K562 (cell line): ENCODE results near the gene XIRP2. TPM values are rescaled to one million over a fixed set of nuclear protein-coding genes. Genes with fewer than 3 reads are reported as not detected.

ENCODE experiments used
- ATAC-seq: fragments of 200-7000 bp; cut with Tn5 transposase; 3 replicates; pipeline ENCODE4 v1.9.1; 2020; ENCODE audit warnings: moderate library complexity
- BruUV-seq: library from RNA; stranded (reverse); fragments of 400-500 nt; replicated peaks from 2 replicates; lab custom pipeline; 2021; lab: Mats Ljungman, UMichigan
- CTCF ChIA-PET: fragments of 300-600 bp; formaldehyde crosslinking; extraction: SDS; loops from one replicate; lab custom pipeline; 2021; ENCODE audit warnings: low intra/inter-chr PET ratio; lab: Yijun Ruan, JAX
- POLR2A ChIA-PET: fragments of 300-600, 350-650 bp; sonication (Branson Sonifier 250); formaldehyde crosslinking; extraction: SDS; loops from one replicate; lab custom pipeline; 2021; ENCODE audit warnings: antibody characterized with exemption, inconsistent platforms; lab: Yijun Ruan, JAX
- DNase-seq, 4 experiments: peaks; one replicate each; pipeline versions ENCODE4 v3.0.0 to v3.0.0-alpha.2; 2011 to 2018; ENCODE audit warnings: low spot score in 3 of 4, mixed read lengths in 3 of 4; ENCODE audit errors: extremely low read depth in 1 of 4
- FAIRE-seq: peaks from 2 replicates; lab custom pipeline; 2011; peaks lifted over from hg19 to GRCh38; lab: Jason Lieb, UNC
- H2AFZ ChIP-seq: 2 replicates; pipeline ENCODE4 v1.6.0; 2011; ENCODE audit warnings: low read depth, low read length, control low read depth, inconsistent platforms
- H3K27ac ChIP-seq: fragments of 200-600 bp; 3 replicates; pipeline ENCODE4 v1.8.0; 2011; ENCODE audit warnings: low read depth, mild to moderate bottlenecking, control low read depth, inconsistent platforms, low read length, moderate library complexity, mixed read lengths; ENCODE audit errors: extremely low read depth
- H3K27me3 ChIP-seq, 2 experiments: fragments of 300-600 bp in 1 of 2; 2 replicates in 1 of 2; 3 replicates in 1 of 2; pipeline versions ENCODE4 v1.6.0 to v1.8.0; 2011; ENCODE audit warnings: inconsistent platforms in 2 of 2, low read length in 2 of 2, mild to moderate bottlenecking in 1 of 2, mixed read lengths in 1 of 2, moderate library complexity in 1 of 2; ENCODE audit not compliant: control insufficient read depth in 2 of 2, insufficient read depth in 2 of 2
- H3K36me3 ChIP-seq: fragments of 300-600 bp; 3 replicates; pipeline ENCODE4 v1.8.0; 2011; ENCODE audit warnings: mild to moderate bottlenecking, low read length, inconsistent platforms; ENCODE audit not compliant: control insufficient read depth, insufficient read depth
- H3K4me1 ChIP-seq, 2 experiments: fragments of 200-600 bp in 1 of 2; replicated peaks in 1 of 2; 2 replicates in 1 of 2; 3 replicates in 1 of 2; pipeline versions ENCODE4 v1.5.1 to v1.8.0; 2011; ENCODE audit warnings: inconsistent platforms in 2 of 2, low read length in 2 of 2, mild to moderate bottlenecking in 1 of 2, mixed read lengths in 1 of 2, moderate library complexity in 1 of 2; ENCODE audit not compliant: control insufficient read depth in 2 of 2, insufficient read depth in 2 of 2
- H3K4me2 ChIP-seq: 2 replicates; pipeline ENCODE4 v1.6.1; 2011; ENCODE audit warnings: low read length, control low read depth, inconsistent platforms, mixed read lengths; ENCODE audit not compliant: insufficient read depth
- H3K4me3 ChIP-seq: fragments of 200-600 bp; sonication (generic), shearing (Covaris generic); 2 replicates; pipeline ENCODE4 v1.5.1; 2016; ENCODE audit warnings: control low read depth, inconsistent platforms
- H3K79me2 ChIP-seq: fragments of 200-600 bp; 3 replicates; pipeline ENCODE4 v1.8.0; 2011; ENCODE audit warnings: low read length, inconsistent platforms; ENCODE audit not compliant: control insufficient read depth, insufficient read depth
- H3K9ac ChIP-seq, 2 experiments: 2 replicates each; pipeline versions ENCODE4 v1.6.0 to v1.6.1; 2011; ENCODE audit warnings: low read depth in 2 of 2, low read length in 2 of 2, control low read depth in 1 of 2, inconsistent platforms in 1 of 2, mild to moderate bottlenecking in 1 of 2, mixed read lengths in 1 of 2; ENCODE audit not compliant: insufficient read depth in 1 of 2
- H3K9me1 ChIP-seq: one replicate; pipeline ENCODE4 v1.6.0; 2011; ENCODE audit warnings: inconsistent platforms, mild to moderate bottlenecking, low read length, moderate library complexity; ENCODE audit not compliant: control insufficient read depth, insufficient read depth
- H3K9me3 ChIP-seq: replicated peaks from 2 replicates; pipeline ENCODE4 v1.5.1; 2011; ENCODE audit warnings: low read depth, low read length, inconsistent platforms; ENCODE audit not compliant: control insufficient read depth, insufficient read depth
- H4K20me1 ChIP-seq: replicated peaks from 2 replicates; pipeline ENCODE4 v1.6.1; 2011; ENCODE audit warnings: low read length, inconsistent platforms, mixed read lengths; ENCODE audit not compliant: control insufficient read depth, insufficient read depth
- ASH1L ChIP-seq: fragments of 450-650 bp; IDR thresholded peaks from 2 replicates; pipeline ENCODE4 v1.6.1; 2018; ENCODE audit warnings: borderline replicate concordance, mild to moderate bottlenecking, low read depth; ENCODE audit not compliant: partially characterized antibody
- FIP1L1 ChIP-seq: fragments of 200-400 bp; formaldehyde crosslinking; IDR thresholded peaks from 2 replicates; pipeline ENCODE4 v1.6.1; 2018; ENCODE audit warnings: mild to moderate bottlenecking, low read depth, low read length; ENCODE audit not compliant: poor library complexity, severe bottlenecking
- GABPA ChIP-seq: fragments of 200-800 bp; sonication (Bioruptor generic); conservative IDR thresholded peaks from 2 replicates; pipeline ENCODE4 v1.6.1; 2016; ENCODE audit warnings: low read depth, missing genetic modification characterization, missing compliant biosample characterization
- NFYB ChIP-seq: IDR thresholded peaks from 2 replicates; pipeline ENCODE4 v1.6.1; 2011; ENCODE audit warnings: mild to moderate bottlenecking, moderate library complexity; ENCODE audit not compliant: insufficient read length; ENCODE audit errors: extremely low read depth
- SMAD2 ChIP-seq: fragments of 150-350 bp; IDR thresholded peaks from 2 replicates; pipeline ENCODE4 v1.6.1; 2014; ENCODE audit warnings: low read depth, mild to moderate bottlenecking, low read length
- TEAD4 ChIP-seq, 2 experiments: sonication (generic) in 1 of 2; formaldehyde crosslinking in 1 of 2; IDR thresholded peaks; 2 replicates each; pipeline versions ENCODE4 v1.6.1 to v1.8.0; 2012 to 2022; ENCODE audit warnings: borderline replicate concordance in 1 of 2, inconsistent platforms in 1 of 2, low read length in 1 of 2, mild to moderate bottlenecking in 1 of 2, missing genetic modification reagents in 1 of 2
- WGBS: fragments of 100-300 bp; shearing (Covaris generic); methylation state at CpG from one replicate; pipeline ENCODE4 v1.1.6; 2016; ENCODE audit warnings: low coverage, mixed read lengths; ENCODE audit not compliant: insufficient coverage; ENCODE audit errors: missing lambda C conversion rate; 5-methylcytosine and 5-hydroxymethylcytosine counted together
- in situ Hi-C: fragments of 300-500 bp; cut with MboI; formaldehyde crosslinking; loops from 4 replicates; pipeline ENCODE4 v1.15.0; 2018; ENCODE audit warnings: inconsistent platforms, mixed read lengths
- intact Hi-C: fragments of 100-400 bp; cut with micrococcal nuclease; formaldehyde crosslinking; loops from 2 replicates; pipeline ENCODE4 v1.14.2; 2022
- polyA plus RNA-seq, 8 experiments: library from polyadenylated mRNA; depleted of rRNA in 4 of 8; stranded (reverse) in 5 of 8; unstranded in 3 of 8; fragments of >200 nt; fragmentation: Nextera tagmentation in 2 of 8; fragmentation: Illumina TruSeq in 1 of 8; extraction: Ambion mirVana in 2 of 8; extraction: Trizol in 1 of 8; gene quantifications; 2 replicates each; pipeline versions ENCODE4 v1.2.1 to v1.2.3, GENCODE V29; 2011 to 2014; ENCODE audit warnings: inconsistent platforms in 1 of 8, missing spikeins in 1 of 8
- total RNA-seq, 7 experiments: library from RNA; depleted of rRNA in 6 of 7; stranded (reverse); fragments of >200 nt in 6 of 7; fragmentation: Illumina TruSeq in 2 of 7; extraction: Trizol in 2 of 7; gene quantifications; 2 replicates each; pipeline versions ENCODE4 v1.2.1 to v1.2.3, GENCODE V29; 2011 to 2021; ENCODE audit warnings: low replicate concordance in 1 of 7
- TF ChIP-seq, protein P1 (sequence below): fragments of 450-650 bp; IDR thresholded peaks from 2 replicates; pipeline ENCODE4 v1.6.1; 2017; ENCODE audit warnings: antibody characterized with exemption
- TF ChIP-seq, protein P2 (sequence below), 2 experiments: IDR thresholded peaks; 2 replicates each; pipeline ENCODE4 v1.6.1; 2011; ENCODE audit warnings: borderline replicate concordance in 1 of 2, control low read depth in 1 of 2, low read depth in 1 of 2, low read length in 1 of 2, mild to moderate bottlenecking in 1 of 2, mixed read lengths in 1 of 2, moderate library complexity in 1 of 2; ENCODE audit not compliant: insufficient read depth in 1 of 2, insufficient read length in 1 of 2, poor library complexity in 1 of 2, severe bottlenecking in 1 of 2; ENCODE audit errors: extremely low read depth in 1 of 2
- TF ChIP-seq, protein P3 (sequence below): fragments of 450-650 bp; IDR thresholded peaks from 2 replicates; pipeline ENCODE4 v1.6.1; 2016
- TF ChIP-seq, protein P4 (sequence below): fragments of 450-650 bp; formaldehyde crosslinking; IDR thresholded peaks from 2 replicates; pipeline ENCODE4 v1.4.0; 2020; ENCODE audit warnings: mild to moderate bottlenecking

Gene XIRP2
- total and polyA plus RNA-seq, 9 of the 15 experiments (the other 6 are each of a cell fraction or from before 2014, with no cell fraction given) = 0.04 to 0.10 (median 0.04) TPM; not detected in 2

DNA sequence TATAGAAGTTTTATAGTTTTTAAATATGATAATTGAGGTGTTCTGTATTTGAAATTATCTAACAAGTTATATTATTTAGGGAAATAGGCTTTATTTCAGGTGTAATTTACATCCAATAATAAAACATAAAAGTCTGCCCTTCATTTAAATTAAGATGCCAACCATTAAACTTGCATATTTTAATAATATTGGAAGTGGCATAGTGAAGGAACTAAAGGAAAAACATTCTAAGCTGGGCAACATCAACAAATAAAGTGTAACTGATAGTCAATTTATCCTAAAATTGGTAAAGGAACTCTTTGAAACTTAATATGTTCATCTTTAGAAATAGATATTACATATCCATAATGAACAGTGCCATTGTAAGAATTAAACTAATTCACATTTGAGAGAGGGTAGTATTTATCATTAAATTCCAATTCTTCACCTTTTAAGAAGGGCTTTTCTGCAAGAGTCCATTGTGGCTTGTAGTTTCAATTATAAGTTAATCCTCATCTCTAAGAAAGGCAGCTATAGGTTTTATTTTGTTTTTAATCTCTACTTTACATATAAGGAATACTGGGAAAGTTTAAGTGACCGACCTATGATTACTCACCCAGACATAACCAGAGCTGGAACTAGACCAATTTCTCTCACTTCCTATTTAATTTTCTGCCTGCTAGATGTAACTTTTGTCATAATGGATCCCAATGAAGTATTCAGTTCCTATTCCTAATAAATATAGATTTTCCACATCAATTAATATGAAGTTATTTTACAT, 401.6 kb downstream of the XIRP2 start (continued):
- TF ChIP-seq, protein P1, sequence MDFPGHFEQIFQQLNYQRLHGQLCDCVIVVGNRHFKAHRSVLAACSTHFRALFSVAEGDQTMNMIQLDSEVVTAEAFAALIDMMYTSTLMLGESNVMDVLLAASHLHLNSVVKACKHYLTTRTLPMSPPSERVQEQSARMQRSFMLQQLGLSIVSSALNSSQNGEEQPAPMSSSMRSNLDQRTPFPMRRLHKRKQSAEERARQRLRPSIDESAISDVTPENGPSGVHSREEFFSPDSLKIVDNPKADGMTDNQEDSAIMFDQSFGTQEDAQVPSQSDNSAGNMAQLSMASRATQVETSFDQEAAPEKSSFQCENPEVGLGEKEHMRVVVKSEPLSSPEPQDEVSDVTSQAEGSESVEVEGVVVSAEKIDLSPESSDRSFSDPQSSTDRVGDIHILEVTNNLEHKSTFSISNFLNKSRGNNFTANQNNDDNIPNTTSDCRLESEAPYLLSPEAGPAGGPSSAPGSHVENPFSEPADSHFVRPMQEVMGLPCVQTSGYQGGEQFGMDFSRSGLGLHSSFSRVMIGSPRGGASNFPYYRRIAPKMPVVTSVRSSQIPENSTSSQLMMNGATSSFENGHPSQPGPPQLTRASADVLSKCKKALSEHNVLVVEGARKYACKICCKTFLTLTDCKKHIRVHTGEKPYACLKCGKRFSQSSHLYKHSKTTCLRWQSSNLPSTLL = no peak
- TF ChIP-seq TEAD4 (IDR thresholded peaks at IDR 0.05; ENCODE audit: low read length) (no peak), TEAD4 (CRISPR knock-in tag; IDR thresholded peaks at IDR 0.05; ENCODE audit: borderline replicate concordance) (no peak), FIP1L1 (no peak), ASH1L (no peak)
- TF ChIP-seq, all 486 proteins: peak for 0

DNA sequence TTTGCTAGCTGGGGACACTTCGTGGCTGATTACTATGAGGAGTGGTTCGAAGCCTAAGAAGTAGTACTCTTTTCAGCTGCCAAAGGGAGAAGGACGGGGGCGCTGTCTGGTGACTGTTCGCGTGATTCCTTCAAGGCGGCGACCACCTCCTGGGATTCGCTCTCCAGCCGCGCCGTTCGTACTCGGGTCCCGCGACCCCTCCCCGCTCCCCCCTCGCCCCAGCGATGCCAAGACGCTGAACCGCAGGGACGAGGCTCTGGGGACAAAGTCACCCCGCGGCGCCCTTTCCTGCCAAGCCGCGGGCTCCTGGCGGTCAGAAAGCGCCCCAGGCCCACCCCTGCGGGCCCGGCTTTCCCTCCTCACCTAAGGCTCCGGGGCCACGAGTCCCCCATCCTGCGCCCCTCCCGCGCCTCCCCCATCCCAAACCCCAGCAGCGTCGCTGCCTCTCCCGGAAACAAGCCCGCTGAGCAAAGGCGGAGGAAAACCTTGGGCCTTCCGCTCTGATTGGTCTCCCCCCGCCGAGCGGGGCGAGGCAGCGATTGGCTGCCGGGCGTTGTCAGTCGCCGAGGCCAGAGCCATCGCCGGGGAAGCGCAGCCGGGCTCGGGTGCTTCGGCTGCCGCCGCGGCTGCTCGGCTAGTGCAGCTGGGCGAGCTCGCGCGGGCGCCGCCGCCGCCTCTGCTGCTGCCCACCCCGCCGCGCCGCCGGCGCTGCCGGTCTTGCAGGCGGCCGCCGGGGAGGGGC, 404.3 kb downstream of the XIRP2 start, which contains the start of gene B3GALT1:
B3GALT1 (plus strand) TSS at position 572 of the 742 bp plus-strand sequence.
- H3K9me3 ChIP-seq = no peaks in the 10 kb centered on the region
- H3K4me2 ChIP-seq = peak within 1 kb of the TSS; percentile 31; the same call in 1 of the 2 replicates
- POLR2A ChIA-PET = no interaction called here
- in situ Hi-C loops = no loop called here
- H3K9me1 ChIP-seq = no peaks in the 10 kb centered on the region
- peaks cover 0 to 12% of the 10 kb centered on the region in 2 experiments; a peak in 2 of 5 replicates for H3K4me1 ChIP-seq
- H3K79me2 ChIP-seq = no peaks in the 10 kb centered on the region
- ATAC-seq = peak; percentile 99
- H3K9ac ChIP-seq = no peak within 1 kb of the TSS; a peak in 1 of 4 replicates
- peak; percentile 53 to 76 (median 58) for DNase-seq
- CTCF ChIA-PET = no interaction called here
- H3K27me3 ChIP-seq = no peaks in the 10 kb centered on the region
- no peaks in the 10 kb centered on the region for H3K36me3 ChIP-seq
- WGBS = 7% methylated on average over 49 of the region's 79 CpGs
- H3K4me3 ChIP-seq = peak within 1 kb of the TSS; percentile 37
- H4K20me1 ChIP-seq = no peaks in the 10 kb centered on the region
- peak within 1 kb of the TSS; percentile 34; the same call in 1 of the 2 replicates for H2AFZ ChIP-seq
- intact Hi-C loops = loop anchor here (10.0 kb wide), 1 partner anchor 822 kb away; no protein-coding TSS in a partner anchor
- no TSS peak for BruUV-seq
- no peak within 1 kb of the TSS for H3K27ac ChIP-seq
- FAIRE-seq = no peak
- TF ChIP-seq NFYB (peak; percentile 43), GABPA (peak; percentile 68), SMAD2 (no peak)
- TF ChIP-seq, protein P2, sequence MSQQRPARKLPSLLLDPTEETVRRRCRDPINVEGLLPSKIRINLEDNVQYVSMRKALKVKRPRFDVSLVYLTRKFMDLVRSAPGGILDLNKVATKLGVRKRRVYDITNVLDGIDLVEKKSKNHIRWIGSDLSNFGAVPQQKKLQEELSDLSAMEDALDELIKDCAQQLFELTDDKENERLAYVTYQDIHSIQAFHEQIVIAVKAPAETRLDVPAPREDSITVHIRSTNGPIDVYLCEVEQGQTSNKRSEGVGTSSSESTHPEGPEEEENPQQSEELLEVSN (IDR thresholded peaks at IDR 0.05; ENCODE audit: borderline replicate concordance in 1 of 2, extremely low read depth in 1 of 2, insufficient read depth in 1 of 2, insufficient read length in 1 of 2, low read depth in 1 of 2, low read length in 1 of 2, poor library complexity in 1 of 2, severe bottlenecking in 1 of 2) = peak in 1 of 2 experiments; percentile 41
- TF ChIP-seq, protein P3, sequence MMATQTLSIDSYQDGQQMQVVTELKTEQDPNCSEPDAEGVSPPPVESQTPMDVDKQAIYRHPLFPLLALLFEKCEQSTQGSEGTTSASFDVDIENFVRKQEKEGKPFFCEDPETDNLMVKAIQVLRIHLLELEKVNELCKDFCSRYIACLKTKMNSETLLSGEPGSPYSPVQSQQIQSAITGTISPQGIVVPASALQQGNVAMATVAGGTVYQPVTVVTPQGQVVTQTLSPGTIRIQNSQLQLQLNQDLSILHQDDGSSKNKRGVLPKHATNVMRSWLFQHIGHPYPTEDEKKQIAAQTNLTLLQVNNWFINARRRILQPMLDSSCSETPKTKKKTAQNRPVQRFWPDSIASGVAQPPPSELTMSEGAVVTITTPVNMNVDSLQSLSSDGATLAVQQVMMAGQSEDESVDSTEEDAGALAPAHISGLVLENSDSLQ = peak; percentile 81
- TF ChIP-seq, protein P4, sequence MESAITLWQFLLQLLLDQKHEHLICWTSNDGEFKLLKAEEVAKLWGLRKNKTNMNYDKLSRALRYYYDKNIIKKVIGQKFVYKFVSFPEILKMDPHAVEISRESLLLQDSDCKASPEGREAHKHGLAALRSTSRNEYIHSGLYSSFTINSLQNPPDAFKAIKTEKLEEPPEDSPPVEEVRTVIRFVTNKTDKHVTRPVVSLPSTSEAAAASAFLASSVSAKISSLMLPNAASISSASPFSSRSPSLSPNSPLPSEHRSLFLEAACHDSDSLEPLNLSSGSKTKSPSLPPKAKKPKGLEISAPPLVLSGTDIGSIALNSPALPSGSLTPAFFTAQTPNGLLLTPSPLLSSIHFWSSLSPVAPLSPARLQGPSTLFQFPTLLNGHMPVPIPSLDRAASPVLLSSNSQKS = no peak
